CD4-positive, alpha-beta memory T cell (primary cell): ENCODE data around the gene RPP25L. TPM values are rescaled to one million over a fixed set of nuclear protein-coding genes. Genes with fewer than 3 reads are reported as not detected.

Source experiments
- CTCF ChIA-PET: fragments of 350-600 bp; sonication (Branson Sonifier 250); formaldehyde crosslinking; loops from one replicate; lab custom pipeline; 2021; ENCODE audit warnings: inconsistent platforms; ENCODE audit not compliant: partially characterized antibody; lab: Charles Lee
- POLR2A ChIA-PET: fragments of 350-600 bp; sonication (Branson Sonifier 250); formaldehyde crosslinking; loops from one replicate; lab custom pipeline; 2021; ENCODE audit not compliant: partially characterized antibody; lab: Charles Lee
- DNase-seq, 5 donors: peaks; one replicate each; pipeline versions ENCODE4 v3.0.0 to v3.0.0-alpha.2; 2020 to 2022; ENCODE audit warnings: mixed read lengths in 1 of 5
- H3K27ac ChIP-seq: one replicate; pipeline ENCODE4 v1.7.0; 2013; ENCODE audit warnings: low read depth, low read length
- H3K27me3 ChIP-seq: 2 replicates; pipeline ENCODE4 v1.7.0; 2013; ENCODE audit warnings: mild to moderate bottlenecking, low read length, moderate library complexity; ENCODE audit not compliant: insufficient read depth
- H3K36me3 ChIP-seq: 2 replicates; pipeline ENCODE4 v1.7.0; 2013; ENCODE audit warnings: mild to moderate bottlenecking, low read length, moderate library complexity; ENCODE audit not compliant: insufficient read depth
- H3K4me1 ChIP-seq: 2 replicates; pipeline ENCODE4 v1.7.0; 2013; ENCODE audit warnings: mild to moderate bottlenecking, low read length, moderate library complexity; ENCODE audit not compliant: insufficient read depth
- H3K4me3 ChIP-seq, 2 donors: one replicate each; pipeline ENCODE4 v1.7.0; 2013; ENCODE audit warnings: low read length in 2 of 2, mild to moderate bottlenecking in 1 of 2
- H3K9me3 ChIP-seq, 2 donors: one replicate each; pipeline ENCODE4 v1.7.0; 2013; ENCODE audit warnings: low read length in 2 of 2, control low read depth in 1 of 2; ENCODE audit not compliant: control insufficient read depth in 1 of 2
- H3K27ac Mint-ChIP-seq, 7 donors: one replicate each; pipeline ENCODE4 v1.8.0; 2020 to 2021; ENCODE audit warnings: mixed read lengths in 7 of 7, mild to moderate bottlenecking in 6 of 7, inconsistent platforms in 3 of 7, moderate library complexity in 3 of 7
- H3K27me3 Mint-ChIP-seq, 2 donors: one replicate each; pipeline ENCODE4 v1.8.0; 2020 to 2021; ENCODE audit warnings: mixed read lengths in 2 of 2
- H3K36me3 Mint-ChIP-seq, 2 donors: one replicate each; pipeline ENCODE4 v1.8.0; 2020 to 2021; ENCODE audit warnings: mixed read lengths in 2 of 2, inconsistent platforms in 1 of 2, mild to moderate bottlenecking in 1 of 2
- H3K4me1 Mint-ChIP-seq, 4 donors: one replicate each; pipeline ENCODE4 v1.8.0; 2020 to 2021; ENCODE audit warnings: mixed read lengths in 4 of 4, mild to moderate bottlenecking in 1 of 4
- H3K4me3 Mint-ChIP-seq, 8 donors: one replicate each; pipeline ENCODE4 v1.8.0; 2020 to 2021; ENCODE audit warnings: mixed read lengths in 8 of 8, mild to moderate bottlenecking in 7 of 8, moderate library complexity in 6 of 8, inconsistent platforms in 3 of 8
- H3K9me3 Mint-ChIP-seq, 8 donors: one replicate each; pipeline ENCODE4 v1.8.0; 2020 to 2021; ENCODE audit warnings: mixed read lengths in 8 of 8, mild to moderate bottlenecking in 5 of 8, inconsistent platforms in 3 of 8, moderate library complexity in 1 of 8
- intact Hi-C: fragments of 100-400 bp; cut with micrococcal nuclease; formaldehyde crosslinking; loops from one replicate; pipeline ENCODE4 v1.15.1; 2023
- polyA plus RNA-seq, 2 donors: library from polyadenylated mRNA; unstranded; fragments of 300-500 nt; fragmentation: Illumina TruSeq; gene quantifications; one replicate each; pipeline ENCODE4 v1.2.3, GENCODE V29; 2021
- total RNA-seq, 2 experiments: library from RNA; stranded (reverse); gene quantifications; one replicate each; pipeline ENCODE4 v1.2.3, GENCODE V29; 2021

The RPP25L gene
- total and polyA plus RNA-seq, 4 experiments from 2014 or later = 28.5 to 46.5 (median 34.0) TPM

GRCh38 chr9:34607331-34607730 lies 4.6 kb downstream of the RPP25L start:
- Mint-ChIP-seq H3K9me3 (no peaks in the 10 kb centered on the region), H3K27ac (no peak overlapping the region), H3K4me3 (no peak overlapping the region), H3K36me3 (peaks cover 0 to 6% of the 10 kb centered on the region in 2 donors), H3K4me1 (peaks cover 5 to 22% (median 14%) of the 10 kb centered on the region in 4 donors), H3K27me3 (peaks cover 0 to 2% of the 10 kb centered on the region in 2 donors)
- Histone ChIP-seq H3K9me3 (no peaks in the 10 kb centered on the region), H3K27ac (no peak overlapping the region), H3K4me1 (peaks cover 11% of the 10 kb centered on the region), H3K36me3 (no peaks in the 10 kb centered on the region), H3K27me3 (no peaks in the 10 kb centered on the region), H3K4me3 (no peak overlapping the region)
- POLR2A ChIA-PET = interaction anchor here (1.5 kb wide), 1 partner anchor 30 kb away, joined by 5 read pairs; the partner anchor contains the start of gene SIGMAR1
- CTCF ChIA-PET = interaction anchor here (0.8 to 5.6 kb wide), 3 partner anchors 12 to 28 kb away, joined by 3 to 70 read pairs (median 21); partner anchors contain the start of gene SIGMAR1
- DNase-seq = no peak
- intact Hi-C loops = no loop called here

GRCh38 chr9:34606905-34607304 lies 5.0 kb downstream of the RPP25L start:
- H3K27ac Mint-ChIP-seq = no peak overlapping the region
- peaks cover 0 to 2% of the 10 kb centered on the region in 2 donors for H3K27me3 Mint-ChIP-seq
- Histone ChIP-seq H3K4me1 (peaks cover 10% of the 10 kb centered on the region), H3K27ac (no peak overlapping the region), H3K27me3 (no peaks in the 10 kb centered on the region), H3K36me3 (no peaks in the 10 kb centered on the region), H3K9me3 (no peaks in the 10 kb centered on the region), H3K4me3 (no peak overlapping the region)
- CTCF ChIA-PET = interaction anchor here (0.8 to 5.6 kb wide), 5 partner anchors 8 to 203 kb away, joined by 3 to 70 read pairs (median 20); partner anchors contain the start of gene SIGMAR1
- intact Hi-C loops = no loop called here
- no peak overlapping the region for H3K4me3 Mint-ChIP-seq
- DNase-seq = no peak
- POLR2A ChIA-PET = interaction anchor here (1.5 kb wide), 1 partner anchor 31 kb away, joined by 5 read pairs; the partner anchor contains the start of gene SIGMAR1
- H3K4me1 Mint-ChIP-seq = peaks cover 5 to 19% (median 12%) of the 10 kb centered on the region in 4 donors
- no peaks in the 10 kb centered on the region for H3K9me3 Mint-ChIP-seq
- H3K36me3 Mint-ChIP-seq = peaks cover 0 to 3% of the 10 kb centered on the region in 2 donors

- POLR2A ChIA-PET = interaction anchor here (1.5 kb wide), 1 partner anchor 31 kb away, joined by 5 read pairs; the partner anchor contains the start of gene SIGMAR1
- intact Hi-C loops = no loop called here
Measured at GRCh38 chr9:34606190-34606589, 5.7 kb downstream of the RPP25L start.

GRCh38 chr9:34603610-34604231 lies 8.2 kb downstream of the RPP25L start:
- no peaks in the 10 kb centered on the region for H3K4me1 ChIP-seq
- H3K27me3 ChIP-seq = no peaks in the 10 kb centered on the region
- H3K36me3 ChIP-seq = no peaks in the 10 kb centered on the region
- Mint-ChIP-seq H3K27ac (no peak overlapping the region), H3K4me3 (no peak overlapping the region), H3K36me3 (no peaks in the 10 kb centered on the region), H3K4me1 (peaks cover 0 to 2% (median 0%) of the 10 kb centered on the region in 4 donors), H3K27me3 (peaks cover 0 to 3% of the 10 kb centered on the region in 2 donors), H3K9me3 (no peaks in the 10 kb centered on the region)
- ChIA-PET CTCF (interaction anchor here (0.6 to 5.6 kb wide), 28 partner anchors 9 to 614 kb away, joined by 3 to 70 read pairs (median 4); partner anchors contain the start of genes ARID3C, CCL27, DCTN3 and GALT), POLR2A (no interaction called here)
- intact Hi-C loops = loop anchor here (1.0 to 5.0 kb wide), 2 partner anchors 34 to 166 kb away; partner anchors contain the start of gene SIGMAR1
- H3K9me3 ChIP-seq = no peaks in the 10 kb centered on the region
- peak; percentile 67 to 78 (median 74) for DNase-seq
- H3K27ac ChIP-seq = no peak overlapping the region
- H3K4me3 ChIP-seq = no peak overlapping the region

More at GRCh38 chr9:34606190-34606589, 5.7 kb downstream of the RPP25L start:
- Histone ChIP-seq H3K36me3 (no peaks in the 10 kb centered on the region), H3K9me3 (no peaks in the 10 kb centered on the region), H3K27me3 (no peaks in the 10 kb centered on the region), H3K27ac (no peak overlapping the region), H3K4me1 (peaks cover 5% of the 10 kb centered on the region), H3K4me3 (no peak overlapping the region)
- CTCF ChIA-PET = interaction anchor here (0.6 to 5.6 kb wide), 6 partner anchors 8 to 451 kb away, joined by 3 to 70 read pairs (median 12); partner anchors contain the start of gene SIGMAR1
- H3K4me1 Mint-ChIP-seq = peaks cover 3 to 14% (median 8%) of the 10 kb centered on the region in 4 donors
- peaks cover 0 to 2% of the 10 kb centered on the region in 2 donors for H3K27me3 Mint-ChIP-seq
- DNase-seq = no peak
- no peaks in the 10 kb centered on the region for H3K9me3 Mint-ChIP-seq
- H3K4me3 Mint-ChIP-seq = no peak overlapping the region
- H3K27ac Mint-ChIP-seq = no peak overlapping the region
- peaks cover 0 to 2% of the 10 kb centered on the region in 2 donors for H3K36me3 Mint-ChIP-seq

- no peak for DNase-seq
- CTCF ChIA-PET = interaction anchor here (0.9 to 5.6 kb wide), 13 partner anchors 9 to 300 kb away, joined by 3 to 70 read pairs (median 4); partner anchors contain the start of genes DCTN3, RPP25L and SIGMAR1
- Histone ChIP-seq H3K36me3 (no peaks in the 10 kb centered on the region), H3K27me3 (no peaks in the 10 kb centered on the region), H3K9me3 (no peaks in the 10 kb centered on the region), H3K27ac (no peak overlapping the region), H3K4me3 (no peak overlapping the region), H3K4me1 (no peaks in the 10 kb centered on the region)
- Mint-ChIP-seq H3K9me3 (no peaks in the 10 kb centered on the region), H3K4me1 (peaks cover 0 to 2% (median 0%) of the 10 kb centered on the region in 4 donors), H3K27ac (peak overlapping the region in 1 of 7 donors; percentile 71), H3K27me3 (peaks cover 0 to 6% of the 10 kb centered on the region in 2 donors), H3K36me3 (no peaks in the 10 kb centered on the region), H3K4me3 (no peak overlapping the region)
- intact Hi-C loops = loop anchor here (5.0 kb wide), 1 partner anchor 35 kb away; the partner anchor contains the start of gene SIGMAR1
- POLR2A ChIA-PET = no interaction called here
Measured at GRCh38 chr9:34601937-34602573, 9.8 kb downstream of the RPP25L start.

GRCh38 chr9:34600908-34601307 lies 11.0 kb downstream of the RPP25L start:
- Histone ChIP-seq H3K27ac (no peak overlapping the region), H3K36me3 (no peaks in the 10 kb centered on the region), H3K4me1 (no peaks in the 10 kb centered on the region), H3K4me3 (no peak overlapping the region), H3K27me3 (no peaks in the 10 kb centered on the region), H3K9me3 (no peaks in the 10 kb centered on the region)
- H3K36me3 Mint-ChIP-seq = no peaks in the 10 kb centered on the region
- intact Hi-C loops = loop anchor here (5.0 kb wide), 1 partner anchor 36 kb away; the partner anchor contains the start of gene SIGMAR1
- peaks cover 5 to 6% of the 10 kb centered on the region in 2 donors for H3K27me3 Mint-ChIP-seq
- no peak overlapping the region for H3K4me3 Mint-ChIP-seq
- H3K4me1 Mint-ChIP-seq = peaks cover 0 to 2% (median 0%) of the 10 kb centered on the region in 4 donors
- H3K9me3 Mint-ChIP-seq = no peaks in the 10 kb centered on the region
- peak overlapping the region in 1 of 7 donors; percentile 14 for H3K27ac Mint-ChIP-seq
- ChIA-PET POLR2A (no interaction called here), CTCF (interaction anchor here (0.8 to 1.0 kb wide), 2 partner anchors 10 to 33 kb away, joined by 3 read pairs; no protein-coding TSS in a partner anchor)
- no peak for DNase-seq
